ENCODE results near the gene RNF14.

DNA sequence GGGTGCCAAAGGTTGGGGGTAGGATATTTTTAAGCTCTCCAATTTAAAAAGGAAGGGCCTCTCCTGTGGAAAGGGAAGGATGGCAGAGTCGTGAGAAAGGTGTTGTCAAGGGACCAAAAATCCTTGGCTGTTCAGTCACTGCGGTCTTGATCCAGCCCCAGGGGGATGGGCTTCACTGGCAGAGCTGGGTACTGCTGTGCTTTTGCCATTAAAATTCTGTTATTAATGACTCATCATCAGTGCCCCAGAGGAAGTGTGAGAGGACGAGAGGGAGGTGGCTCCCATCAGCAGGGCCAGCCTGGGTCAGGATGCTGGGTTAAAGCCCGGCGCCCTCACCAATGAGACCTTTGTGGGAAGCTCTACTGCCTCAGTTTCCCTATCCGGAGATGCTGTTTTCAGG, 27.6 kb upstream of the RNF14 start:
- TF ChIP-seq, protein P1, sequence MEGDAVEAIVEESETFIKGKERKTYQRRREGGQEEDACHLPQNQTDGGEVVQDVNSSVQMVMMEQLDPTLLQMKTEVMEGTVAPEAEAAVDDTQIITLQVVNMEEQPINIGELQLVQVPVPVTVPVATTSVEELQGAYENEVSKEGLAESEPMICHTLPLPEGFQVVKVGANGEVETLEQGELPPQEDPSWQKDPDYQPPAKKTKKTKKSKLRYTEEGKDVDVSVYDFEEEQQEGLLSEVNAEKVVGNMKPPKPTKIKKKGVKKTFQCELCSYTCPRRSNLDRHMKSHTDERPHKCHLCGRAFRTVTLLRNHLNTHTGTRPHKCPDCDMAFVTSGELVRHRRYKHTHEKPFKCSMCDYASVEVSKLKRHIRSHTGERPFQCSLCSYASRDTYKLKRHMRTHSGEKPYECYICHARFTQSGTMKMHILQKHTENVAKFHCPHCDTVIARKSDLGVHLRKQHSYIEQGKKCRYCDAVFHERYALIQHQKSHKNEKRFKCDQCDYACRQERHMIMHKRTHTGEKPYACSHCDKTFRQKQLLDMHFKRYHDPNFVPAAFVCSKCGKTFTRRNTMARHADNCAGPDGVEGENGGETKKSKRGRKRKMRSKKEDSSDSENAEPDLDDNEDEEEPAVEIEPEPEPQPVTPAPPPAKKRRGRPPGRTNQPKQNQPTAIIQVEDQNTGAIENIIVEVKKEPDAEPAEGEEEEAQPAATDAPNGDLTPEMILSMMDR (IDR thresholded peaks at IDR 0.05 in 2 of 3, conservative IDR thresholded peaks at IDR 0.05 in 1 of 3; ENCODE audit: borderline replicate concordance in 1 of 3, insufficient read depth in 1 of 3, low read depth in 2 of 3, low read length in 2 of 3) = no peak
- TF ChIP-seq POLR2AphosphoS5 (IDR thresholded peaks at IDR 0.05; ENCODE audit: low read depth, low read length) = no peak
- TF ChIP-seq POLR2A (IDR thresholded peaks at IDR 0.05; ENCODE audit: borderline replicate concordance, extremely low read depth, insufficient read depth, insufficient read length) = no peak
- TF ChIP-seq ZNF274 (IDR thresholded peaks at IDR 0.05; ENCODE audit: low read depth, low read length) = no peak
- no peak for TF ChIP-seq EZH2phosphoT487 (IDR thresholded peaks at IDR 0.05; ENCODE audit: borderline replicate concordance)
- no peak for TF ChIP-seq EZH2 (IDR thresholded peaks at IDR 0.05)
- no peak for TF ChIP-seq SIN3A (IDR thresholded peaks at IDR 0.05; ENCODE audit: low read depth)

Data from HCT116 (cell line).